K562 (cell line): ENCODE measurements around the gene TMC4. TPM values are rescaled to one million over a fixed set of nuclear protein-coding genes. Genes with fewer than 3 reads are reported as not detected.

Experiments used
- ATAC-seq: fragments of 200-7000 bp; cut with Tn5 transposase; 3 replicates; pipeline ENCODE4 v1.9.1; 2020; ENCODE audit warnings: moderate library complexity
- BruUV-seq: library from RNA; stranded (reverse); fragments of 400-500 nt; replicated peaks from 2 replicates; lab custom pipeline; 2021; lab: Mats Ljungman, UMichigan
- CTCF ChIA-PET: fragments of 300-600 bp; formaldehyde crosslinking; extraction: SDS; loops from one replicate; lab custom pipeline; 2021; ENCODE audit warnings: low intra/inter-chr PET ratio; lab: Yijun Ruan, JAX
- POLR2A ChIA-PET: fragments of 300-600, 350-650 bp; sonication (Branson Sonifier 250); formaldehyde crosslinking; extraction: SDS; loops from one replicate; lab custom pipeline; 2021; ENCODE audit warnings: antibody characterized with exemption, inconsistent platforms; lab: Yijun Ruan, JAX
- DNase-seq, 4 experiments: peaks; one replicate each; pipeline versions ENCODE4 v3.0.0 to v3.0.0-alpha.2; 2011 to 2018; ENCODE audit warnings: low spot score in 3 of 4, mixed read lengths in 3 of 4; ENCODE audit errors: extremely low read depth in 1 of 4
- FAIRE-seq: peaks from 2 replicates; lab custom pipeline; 2011; peaks lifted over from hg19 to GRCh38; lab: Jason Lieb, UNC
- H2AFZ ChIP-seq: 2 replicates; pipeline ENCODE4 v1.6.0; 2011; ENCODE audit warnings: low read depth, low read length, control low read depth, inconsistent platforms
- H3K27ac ChIP-seq: fragments of 200-600 bp; 3 replicates; pipeline ENCODE4 v1.8.0; 2011; ENCODE audit warnings: low read depth, mild to moderate bottlenecking, control low read depth, inconsistent platforms, low read length, moderate library complexity, mixed read lengths; ENCODE audit errors: extremely low read depth
- H3K27me3 ChIP-seq, 2 experiments: fragments of 300-600 bp in 1 of 2; 2 replicates in 1 of 2; 3 replicates in 1 of 2; pipeline versions ENCODE4 v1.6.0 to v1.8.0; 2011; ENCODE audit warnings: inconsistent platforms in 2 of 2, low read length in 2 of 2, mild to moderate bottlenecking in 1 of 2, mixed read lengths in 1 of 2, moderate library complexity in 1 of 2; ENCODE audit not compliant: control insufficient read depth in 2 of 2, insufficient read depth in 2 of 2
- H3K36me3 ChIP-seq: fragments of 300-600 bp; 3 replicates; pipeline ENCODE4 v1.8.0; 2011; ENCODE audit warnings: mild to moderate bottlenecking, low read length, inconsistent platforms; ENCODE audit not compliant: control insufficient read depth, insufficient read depth
- H3K4me1 ChIP-seq, 2 experiments: fragments of 200-600 bp in 1 of 2; replicated peaks in 1 of 2; 2 replicates in 1 of 2; 3 replicates in 1 of 2; pipeline versions ENCODE4 v1.5.1 to v1.8.0; 2011; ENCODE audit warnings: inconsistent platforms in 2 of 2, low read length in 2 of 2, mild to moderate bottlenecking in 1 of 2, mixed read lengths in 1 of 2, moderate library complexity in 1 of 2; ENCODE audit not compliant: control insufficient read depth in 2 of 2, insufficient read depth in 2 of 2
- H3K4me2 ChIP-seq: 2 replicates; pipeline ENCODE4 v1.6.1; 2011; ENCODE audit warnings: low read length, control low read depth, inconsistent platforms, mixed read lengths; ENCODE audit not compliant: insufficient read depth
- H3K4me3 ChIP-seq: fragments of 200-600 bp; sonication (generic), shearing (Covaris generic); 2 replicates; pipeline ENCODE4 v1.5.1; 2016; ENCODE audit warnings: control low read depth, inconsistent platforms
- H3K79me2 ChIP-seq: fragments of 200-600 bp; 3 replicates; pipeline ENCODE4 v1.8.0; 2011; ENCODE audit warnings: low read length, inconsistent platforms; ENCODE audit not compliant: control insufficient read depth, insufficient read depth
- H3K9ac ChIP-seq, 2 experiments: 2 replicates each; pipeline versions ENCODE4 v1.6.0 to v1.6.1; 2011; ENCODE audit warnings: low read depth in 2 of 2, low read length in 2 of 2, control low read depth in 1 of 2, inconsistent platforms in 1 of 2, mild to moderate bottlenecking in 1 of 2, mixed read lengths in 1 of 2; ENCODE audit not compliant: insufficient read depth in 1 of 2
- H3K9me1 ChIP-seq: one replicate; pipeline ENCODE4 v1.6.0; 2011; ENCODE audit warnings: inconsistent platforms, mild to moderate bottlenecking, low read length, moderate library complexity; ENCODE audit not compliant: control insufficient read depth, insufficient read depth
- H3K9me3 ChIP-seq: replicated peaks from 2 replicates; pipeline ENCODE4 v1.5.1; 2011; ENCODE audit warnings: low read depth, low read length, inconsistent platforms; ENCODE audit not compliant: control insufficient read depth, insufficient read depth
- H4K20me1 ChIP-seq: replicated peaks from 2 replicates; pipeline ENCODE4 v1.6.1; 2011; ENCODE audit warnings: low read length, inconsistent platforms, mixed read lengths; ENCODE audit not compliant: control insufficient read depth, insufficient read depth
- BRCA1 ChIP-seq, 2 experiments: fragments of 450-650 bp in 1 of 2; sonication (generic) in 1 of 2; formaldehyde crosslinking in 1 of 2; IDR thresholded peaks; 2 replicates each; pipeline versions ENCODE4 v1.5.0 to v1.6.1; 2017 to 2020; ENCODE audit warnings: mild to moderate bottlenecking in 1 of 2, missing genetic modification reagents in 1 of 2
- CTCF ChIP-seq, 3 experiments: IDR thresholded peaks in 2 of 3; conservative IDR thresholded peaks in 1 of 3; 2 replicates each; pipeline ENCODE4 v1.5.1; 2011 to 2012; ENCODE audit warnings: low read length in 3 of 3, mild to moderate bottlenecking in 3 of 3, control low read depth in 2 of 3, improper control_type of control experiment in 1 of 3, inconsistent platforms in 1 of 3, low read depth in 1 of 3, mixed read lengths in 1 of 3, moderate library complexity in 1 of 3; ENCODE audit not compliant: insufficient read depth in 2 of 3
- ETS2 ChIP-seq: IDR thresholded peaks from 2 replicates; pipeline ENCODE4 v1.6.1; 2016; ENCODE audit warnings: borderline replicate concordance, missing genetic modification characterization, mild to moderate bottlenecking, moderate library complexity, missing compliant biosample characterization; ENCODE audit not compliant: poor library complexity, severe bottlenecking
- HNRNPK ChIP-seq: fragments of 200-400 bp; formaldehyde crosslinking; IDR thresholded peaks from one replicate; pipeline ENCODE4 v1.6.1; 2018; ENCODE audit warnings: mild to moderate bottlenecking, low read depth, low read length; ENCODE audit not compliant: poor library complexity, severe bottlenecking
- PCBP2 ChIP-seq: fragments of 200-400 bp; formaldehyde crosslinking; IDR thresholded peaks from 2 replicates; pipeline ENCODE4 v1.6.1; 2018; ENCODE audit warnings: low read length, low read depth, mild to moderate bottlenecking, moderate library complexity; ENCODE audit not compliant: poor library complexity, severe bottlenecking
- RBM14 ChIP-seq: fragments of 200-400 bp; formaldehyde crosslinking; IDR thresholded peaks from 2 replicates; pipeline ENCODE4 v1.6.1; 2018; ENCODE audit warnings: low read depth, mild to moderate bottlenecking, low read length, moderate library complexity, borderline replicate concordance; ENCODE audit not compliant: insufficient read depth
- SUPT5H ChIP-seq: fragments of 450-650 bp; IDR thresholded peaks from 2 replicates; pipeline ENCODE4 v1.6.1; 2016
- WGBS: fragments of 100-300 bp; shearing (Covaris generic); methylation state at CpG from one replicate; pipeline ENCODE4 v1.1.6; 2016; ENCODE audit warnings: low coverage, mixed read lengths; ENCODE audit not compliant: insufficient coverage; ENCODE audit errors: missing lambda C conversion rate; 5-methylcytosine and 5-hydroxymethylcytosine counted together
- in situ Hi-C: fragments of 300-500 bp; cut with MboI; formaldehyde crosslinking; loops from 4 replicates; pipeline ENCODE4 v1.15.0; 2018; ENCODE audit warnings: inconsistent platforms, mixed read lengths
- intact Hi-C: fragments of 100-400 bp; cut with micrococcal nuclease; formaldehyde crosslinking; loops from 2 replicates; pipeline ENCODE4 v1.14.2; 2022
- polyA plus RNA-seq, 8 experiments: library from polyadenylated mRNA; depleted of rRNA in 4 of 8; stranded (reverse) in 5 of 8; unstranded in 3 of 8; fragments of >200 nt; fragmentation: Nextera tagmentation in 2 of 8; fragmentation: Illumina TruSeq in 1 of 8; extraction: Ambion mirVana in 2 of 8; extraction: Trizol in 1 of 8; gene quantifications; 2 replicates each; pipeline versions ENCODE4 v1.2.1 to v1.2.3, GENCODE V29; 2011 to 2014; ENCODE audit warnings: inconsistent platforms in 1 of 8, missing spikeins in 1 of 8
- total RNA-seq, 7 experiments: library from RNA; depleted of rRNA in 6 of 7; stranded (reverse); fragments of >200 nt in 6 of 7; fragmentation: Illumina TruSeq in 2 of 7; extraction: Trizol in 2 of 7; gene quantifications; 2 replicates each; pipeline versions ENCODE4 v1.2.1 to v1.2.3, GENCODE V29; 2011 to 2021; ENCODE audit warnings: low replicate concordance in 1 of 7

The TMC4 gene
- total and polyA plus RNA-seq, 9 of the 15 experiments (the other 6 are each of a cell fraction or from before 2014, with no cell fraction given) = 0.12 to 0.79 (median 0.36) TPM; not detected in 2

GRCh38 chr19:54133312-54133956 lies 39.5 kb downstream of the TMC4 start:
- H3K4me1 ChIP-seq = peaks cover 4 to 12% of the 10 kb centered on the region in 2 experiments; a peak in 3 of 5 replicates
- H4K20me1 ChIP-seq = no peaks in the 10 kb centered on the region
- CTCF ChIA-PET = no interaction called here
- H3K9me3 ChIP-seq = no peaks in the 10 kb centered on the region
- DNase-seq (peak in 1 of 4 experiments; percentile 48), FAIRE-seq (no peak), ATAC-seq (no peak)
- POLR2A ChIA-PET = interaction anchor here (1.5 kb wide), 1 partner anchor 18 kb away, joined by 5 read pairs; the partner anchor contains the start of genes PRPF31 and TFPT
- peaks cover 28% of the 10 kb centered on the region; the same call in 1 of the 3 replicates for H3K36me3 ChIP-seq
- H3K79me2 ChIP-seq = peaks cover 9% of the 10 kb centered on the region
- intact Hi-C loops (no loop called here), in situ Hi-C loops (no loop called here)
- H2AFZ ChIP-seq = no peak overlapping the region
- H3K4me2 ChIP-seq = no peak overlapping the region
- no peaks in the 10 kb centered on the region for H3K9me1 ChIP-seq
- H3K9ac ChIP-seq = no peak overlapping the region; a peak in 1 of 4 replicates
- no TSS peak for BruUV-seq
- 57% methylated on average over 8 of the region's 10 CpGs for WGBS
- H3K4me3 ChIP-seq = no peak overlapping the region
- no peaks in the 10 kb centered on the region for H3K27me3 ChIP-seq
- H3K27ac ChIP-seq = no peak overlapping the region
- TF ChIP-seq BRCA1 (IDR thresholded peaks at IDR 0.05) (no peak), BRCA1 (CRISPR knock-in tag; IDR thresholded peaks at IDR 0.05) (no peak), RBM14 (0 out of 2 replicates have a peak, but pooled peaks have one; percentile 53), HNRNPK (peak; percentile 66), PCBP2 (peak; percentile 97), CTCF (IDR thresholded peaks at IDR 0.05 in 2 of 3, conservative IDR thresholded peaks at IDR 0.05 in 1 of 3; ENCODE audit: insufficient read depth in 2 of 3, low read depth in 1 of 3, low read length in 3 of 3) (no peak), SUPT5H (no peak), ETS2 (tag) (no peak)
